Endothelial cell of umbilical vein (primary cell): ENCODE results near the gene NSUN6.

Experiments
- EZH2 ChIP-seq: IDR thresholded peaks from 2 replicates; pipeline ENCODE4 v1.6.1; 2012; ENCODE audit warnings: borderline replicate concordance, low read depth, mild to moderate bottlenecking, moderate library complexity, low read length, inconsistent platforms; ENCODE audit not compliant: severe bottlenecking
- FOS ChIP-seq: IDR thresholded peaks from 2 replicates; pipeline ENCODE4 v1.6.1; 2011; ENCODE audit warnings: mild to moderate bottlenecking, low read length, moderate library complexity, borderline replicate concordance; ENCODE audit not compliant: insufficient read depth
- GATA2 ChIP-seq: IDR thresholded peaks from 2 replicates; pipeline ENCODE4 v1.7.0; 2011; ENCODE audit warnings: low read depth, mild to moderate bottlenecking, moderate library complexity, mixed read lengths, low read length; ENCODE audit not compliant: insufficient read length, insufficient read depth
- JUN ChIP-seq: IDR thresholded peaks from 2 replicates; pipeline ENCODE4 v1.6.1; 2011; ENCODE audit warnings: borderline replicate concordance, low read depth; ENCODE audit not compliant: insufficient read length, insufficient read depth
- MAX ChIP-seq: IDR thresholded peaks from 2 replicates; pipeline ENCODE4 v1.6.1; 2011; ENCODE audit not compliant: insufficient read depth, insufficient read length
- MYC ChIP-seq: IDR thresholded peaks from one replicate; pipeline ENCODE4 v1.6.1; 2011; ENCODE audit warnings: mild to moderate bottlenecking, low read depth, low read length
- POLR2A ChIP-seq: IDR thresholded peaks from 2 replicates; pipeline ENCODE4 v1.6.1; 2012; ENCODE audit warnings: low read depth, mild to moderate bottlenecking, control low read depth, low read length
- POLR2AphosphoS5 ChIP-seq: IDR thresholded peaks from 2 replicates; pipeline ENCODE4 v1.6.1; 2012; ENCODE audit warnings: low read depth, mild to moderate bottlenecking, control low read depth, low read length, moderate library complexity; ENCODE audit not compliant: insufficient read depth
- TF ChIP-seq, protein P1 (sequence below), 2 donors: IDR thresholded peaks; 1 replicate in 1 of 2; 2 replicates in 1 of 2; pipeline ENCODE4 v1.5.1; 2011; ENCODE audit warnings: low read length in 2 of 2, mild to moderate bottlenecking in 2 of 2, moderate library complexity in 2 of 2, control low read depth in 1 of 2, inconsistent platforms in 1 of 2, low read depth in 1 of 2; ENCODE audit not compliant: insufficient read depth in 1 of 2; ENCODE audit errors: extremely low read depth in 1 of 2

GRCh38 chr10:18583575-18584270 is 67.7 kb downstream of the NSUN6 start:
- TF ChIP-seq POLR2AphosphoS5 (no peak), POLR2A (no peak), EZH2 (no peak), MAX (no peak), JUN (no peak), GATA2 (no peak), FOS (no peak), MYC (no peak)
- TF ChIP-seq, protein P1, sequence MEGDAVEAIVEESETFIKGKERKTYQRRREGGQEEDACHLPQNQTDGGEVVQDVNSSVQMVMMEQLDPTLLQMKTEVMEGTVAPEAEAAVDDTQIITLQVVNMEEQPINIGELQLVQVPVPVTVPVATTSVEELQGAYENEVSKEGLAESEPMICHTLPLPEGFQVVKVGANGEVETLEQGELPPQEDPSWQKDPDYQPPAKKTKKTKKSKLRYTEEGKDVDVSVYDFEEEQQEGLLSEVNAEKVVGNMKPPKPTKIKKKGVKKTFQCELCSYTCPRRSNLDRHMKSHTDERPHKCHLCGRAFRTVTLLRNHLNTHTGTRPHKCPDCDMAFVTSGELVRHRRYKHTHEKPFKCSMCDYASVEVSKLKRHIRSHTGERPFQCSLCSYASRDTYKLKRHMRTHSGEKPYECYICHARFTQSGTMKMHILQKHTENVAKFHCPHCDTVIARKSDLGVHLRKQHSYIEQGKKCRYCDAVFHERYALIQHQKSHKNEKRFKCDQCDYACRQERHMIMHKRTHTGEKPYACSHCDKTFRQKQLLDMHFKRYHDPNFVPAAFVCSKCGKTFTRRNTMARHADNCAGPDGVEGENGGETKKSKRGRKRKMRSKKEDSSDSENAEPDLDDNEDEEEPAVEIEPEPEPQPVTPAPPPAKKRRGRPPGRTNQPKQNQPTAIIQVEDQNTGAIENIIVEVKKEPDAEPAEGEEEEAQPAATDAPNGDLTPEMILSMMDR (IDR thresholded peaks at IDR 0.05; ENCODE audit: extremely low read depth in 1 of 2, insufficient read depth in 1 of 2, low read depth in 1 of 2, low read length in 2 of 2) = peak in 1 of 2 donors; percentile 25
